Natural killer cell (primary cell): ENCODE results near the gene BCLAF1. TPM values are rescaled to one million over a fixed set of nuclear protein-coding genes. Genes with fewer than 3 reads are reported as not detected.
A peak's percentile ranks its signal among the peaks of the same experiment; 100 is the strongest.
"Not testable (repeated sequence)": the region's sequence is repeated elsewhere in the genome, so short reads cannot be mapped to it uniquely, and the experiment has no call there.

Experiments used
- ATAC-seq, 3 donors: fragments of 150-1000 bp in 2 of 3; fragments of 200-7000 bp in 1 of 3; cut with Tn5 transposase; 1 replicate in 1 of 3; 2 replicates in 2 of 3; pipeline ENCODE4 v1.10.0; 2021; ENCODE audit warnings: mild to moderate bottlenecking in 2 of 3, moderate library complexity in 2 of 3
- DNase-seq, 2 donors: peaks; one replicate each; pipeline versions ENCODE4 v3.0.0 to v3.0.0-alpha.2; 2013 to 2021; ENCODE audit warnings: mixed read lengths in 1 of 2
- H3K27ac ChIP-seq: one replicate; pipeline ENCODE4 v1.5.1; 2013; ENCODE audit warnings: mild to moderate bottlenecking, low read length
- H3K27me3 ChIP-seq: one replicate; pipeline ENCODE4 v1.6.1; 2013; ENCODE audit warnings: low read length; ENCODE audit not compliant: control insufficient read depth, insufficient read depth
- H3K36me3 ChIP-seq: one replicate; pipeline ENCODE4 v1.6.1; 2013; ENCODE audit warnings: low read length; ENCODE audit not compliant: control insufficient read depth, insufficient read depth
- H3K4me1 ChIP-seq: one replicate; pipeline ENCODE4 v1.6.1; 2013; ENCODE audit warnings: low read length; ENCODE audit not compliant: control insufficient read depth, insufficient read depth
- H3K4me3 ChIP-seq: one replicate; pipeline ENCODE4 v1.5.1; 2013; ENCODE audit warnings: low read length
- H3K9me3 ChIP-seq: one replicate; pipeline ENCODE4 v1.6.1; 2013; ENCODE audit warnings: low read length; ENCODE audit not compliant: control insufficient read depth, insufficient read depth
- H3K27ac Mint-ChIP-seq, 2 donors: one replicate each; pipeline ENCODE4 v1.8.0; 2022; ENCODE audit warnings: mild to moderate bottlenecking in 2 of 2, mixed read lengths in 2 of 2, moderate library complexity in 1 of 2
- H3K27me3 Mint-ChIP-seq, 2 donors: one replicate each; pipeline ENCODE4 v1.8.0; 2022; ENCODE audit warnings: low read depth in 2 of 2, mixed read lengths in 2 of 2
- H3K36me3 Mint-ChIP-seq: one replicate; pipeline ENCODE4 v1.8.0; 2022; ENCODE audit warnings: mixed read lengths
- H3K4me1 Mint-ChIP-seq, 2 donors: one replicate each; pipeline ENCODE4 v1.8.0; 2022; ENCODE audit warnings: mixed read lengths in 2 of 2
- H3K4me3 Mint-ChIP-seq: one replicate; pipeline ENCODE4 v1.8.0; 2022; ENCODE audit warnings: mild to moderate bottlenecking, moderate library complexity, mixed read lengths
- H3K9me3 Mint-ChIP-seq, 2 donors: one replicate each; pipeline ENCODE4 v1.8.0; 2022; ENCODE audit warnings: mixed read lengths in 2 of 2
- WGBS: methylation state at CpG from one replicate; pipeline ENCODE4 v1.1.7; 2013; ENCODE audit warnings: missing lambda C conversion rate; ENCODE audit not compliant: insufficient coverage; 5-methylcytosine and 5-hydroxymethylcytosine counted together
- intact Hi-C: fragments of 100-400 bp; cut with micrococcal nuclease; formaldehyde crosslinking; loops from one replicate; pipeline ENCODE4 v1.14.2; 2022
- total RNA-seq, 4 donors: library from RNA; stranded (reverse); fragments of 120-200 nt in 1 of 4; gene quantifications; one replicate each; pipeline versions ENCODE4 v1.2.3 to v1.2.4, GENCODE V29; 2013 to 2022
- TF ChIP-seq, protein P1 (sequence below): fragments of 200-600 bp; IDR thresholded peaks from one replicate; pipeline ENCODE4 v1.8.0; 2022; ENCODE audit warnings: antibody characterized with exemption

Gene BCLAF1
- total RNA-seq, 3 donors from 2014 or later (not counting 1 experiment from before 2014, with no cell fraction given), result 391 to 582 (median 465) TPM

DNA sequence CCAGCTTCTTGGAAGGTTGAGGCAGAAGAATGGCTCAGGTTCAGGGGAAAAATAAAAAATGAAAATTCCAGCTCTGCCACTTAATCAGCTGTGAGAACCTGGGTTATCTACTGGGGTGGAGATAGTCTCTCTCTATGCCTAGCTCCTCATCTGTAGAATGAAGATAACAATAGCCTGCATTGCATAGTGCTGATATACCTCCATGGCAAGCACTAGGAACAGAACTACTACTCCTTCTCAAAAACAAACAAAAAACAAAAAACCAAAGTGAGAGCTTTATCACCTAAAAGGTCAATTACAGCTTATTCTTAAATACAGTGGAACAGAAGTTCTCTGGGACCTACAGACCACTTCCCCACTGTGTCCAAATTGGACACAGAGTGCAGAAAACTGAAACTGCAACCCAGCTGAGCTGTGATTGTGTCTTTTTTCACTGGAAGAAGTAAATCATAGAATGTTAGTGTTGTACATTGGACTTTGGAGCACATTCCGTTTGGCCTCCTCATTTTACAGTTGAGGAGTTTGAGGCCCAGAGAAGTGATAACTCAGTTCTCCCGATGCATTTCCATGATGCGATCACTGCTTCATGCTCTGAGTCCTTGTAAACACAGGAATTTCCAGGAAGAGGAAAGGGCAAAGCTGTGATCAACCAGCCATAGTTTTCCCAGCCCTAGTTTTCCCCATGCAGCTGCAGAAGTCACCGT, 62.8 kb downstream of the BCLAF1 start:
- H3K4me3 ChIP-seq, result peak overlapping the region; percentile 2
- no peaks in the 10 kb centered on the region for H3K36me3 ChIP-seq
- intact Hi-C loops, result loop anchor here (1.0 to 10.0 kb wide), 4 partner anchors 322 to 776 kb away; no protein-coding TSS in a partner anchor
- peak overlapping the region in 1 of 2 donors; percentile 71 for H3K27ac Mint-ChIP-seq
- 96% methylated on average over 4 of the region's 4 CpGs for WGBS
- H3K27me3 ChIP-seq, result no peaks in the 10 kb centered on the region
- DNase-seq (no peak), ATAC-seq (peak in 2 of 3 donors; percentile 30 to 35)
- H3K4me1 ChIP-seq, result peaks cover 4% of the 10 kb centered on the region
- no peaks in the 10 kb centered on the region for H3K9me3 ChIP-seq
- peaks cover 10 to 11% of the 10 kb centered on the region in 2 donors for H3K4me1 Mint-ChIP-seq
- TF ChIP-seq, protein P1, sequence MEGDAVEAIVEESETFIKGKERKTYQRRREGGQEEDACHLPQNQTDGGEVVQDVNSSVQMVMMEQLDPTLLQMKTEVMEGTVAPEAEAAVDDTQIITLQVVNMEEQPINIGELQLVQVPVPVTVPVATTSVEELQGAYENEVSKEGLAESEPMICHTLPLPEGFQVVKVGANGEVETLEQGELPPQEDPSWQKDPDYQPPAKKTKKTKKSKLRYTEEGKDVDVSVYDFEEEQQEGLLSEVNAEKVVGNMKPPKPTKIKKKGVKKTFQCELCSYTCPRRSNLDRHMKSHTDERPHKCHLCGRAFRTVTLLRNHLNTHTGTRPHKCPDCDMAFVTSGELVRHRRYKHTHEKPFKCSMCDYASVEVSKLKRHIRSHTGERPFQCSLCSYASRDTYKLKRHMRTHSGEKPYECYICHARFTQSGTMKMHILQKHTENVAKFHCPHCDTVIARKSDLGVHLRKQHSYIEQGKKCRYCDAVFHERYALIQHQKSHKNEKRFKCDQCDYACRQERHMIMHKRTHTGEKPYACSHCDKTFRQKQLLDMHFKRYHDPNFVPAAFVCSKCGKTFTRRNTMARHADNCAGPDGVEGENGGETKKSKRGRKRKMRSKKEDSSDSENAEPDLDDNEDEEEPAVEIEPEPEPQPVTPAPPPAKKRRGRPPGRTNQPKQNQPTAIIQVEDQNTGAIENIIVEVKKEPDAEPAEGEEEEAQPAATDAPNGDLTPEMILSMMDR, result no peak
- H3K27me3 Mint-ChIP-seq, result peaks cover 0 to 5% of the 10 kb centered on the region in 2 donors
- no peaks in the 10 kb centered on the region for H3K36me3 Mint-ChIP-seq
- H3K27ac ChIP-seq, result no peak overlapping the region
- H3K9me3 Mint-ChIP-seq, result no peaks in the 10 kb centered on the region
- peak overlapping the region; percentile 79 for H3K4me3 Mint-ChIP-seq

DNA sequence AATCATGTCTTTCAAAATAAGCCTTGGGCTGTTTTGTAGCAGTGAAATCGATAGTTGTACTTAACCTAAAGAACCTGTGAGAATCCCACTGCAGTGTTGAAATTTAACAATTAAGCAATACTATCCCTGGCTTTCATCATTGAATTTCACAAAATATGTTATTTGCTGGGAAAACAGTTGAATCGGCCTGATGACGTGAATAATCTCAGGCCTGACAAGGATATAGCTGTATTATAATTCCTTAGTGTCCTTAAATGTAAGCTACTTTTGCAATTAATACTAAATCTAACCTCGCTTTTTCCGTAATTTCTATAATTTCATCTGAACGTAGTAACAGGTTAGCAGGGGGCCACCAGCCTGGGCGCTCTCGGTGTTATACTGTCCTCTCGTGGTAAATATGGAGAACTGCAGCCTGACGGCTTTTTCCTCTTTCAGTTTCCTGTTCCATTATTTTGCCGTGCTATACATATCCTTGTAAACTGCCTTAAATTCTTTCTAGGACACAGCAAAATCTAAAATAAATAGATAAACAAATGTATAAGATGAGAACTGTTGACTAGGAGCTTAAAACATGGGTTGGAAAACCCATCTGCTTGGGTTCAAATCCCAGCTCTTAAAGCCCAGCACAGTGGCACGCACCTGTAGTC, 63.5 kb downstream of the BCLAF1 start:
- 16% methylated on average over 8 of the region's 12 CpGs for WGBS
- peak; percentile 94 to 98 (median 96) for ATAC-seq
- Mint-ChIP-seq H3K9me3 (no peaks in the 10 kb centered on the region), H3K27me3 (peaks cover 0 to 5% of the 10 kb centered on the region in 2 donors), H3K4me3 (peak overlapping the region; percentile 79), H3K36me3 (no peaks in the 10 kb centered on the region), H3K4me1 (peaks cover 10 to 11% of the 10 kb centered on the region in 2 donors), H3K27ac (peak overlapping the region in 1 of 2 donors; percentile 71)
- DNase-seq, result peak; percentile 43 to 79
- TF ChIP-seq, protein P1, result peak; percentile 100
- no peaks in the 10 kb centered on the region for H3K27me3 ChIP-seq
- H3K4me3 ChIP-seq, result peak overlapping the region; percentile 2
- H3K4me1 ChIP-seq, result peaks cover 4% of the 10 kb centered on the region
- no peaks in the 10 kb centered on the region for H3K9me3 ChIP-seq
- no peaks in the 10 kb centered on the region for H3K36me3 ChIP-seq
- H3K27ac ChIP-seq, result no peak overlapping the region
- intact Hi-C loops, result loop anchor here (1.0 to 10.0 kb wide), 4 partner anchors 321 to 775 kb away; no protein-coding TSS in a partner anchor

DNA sequence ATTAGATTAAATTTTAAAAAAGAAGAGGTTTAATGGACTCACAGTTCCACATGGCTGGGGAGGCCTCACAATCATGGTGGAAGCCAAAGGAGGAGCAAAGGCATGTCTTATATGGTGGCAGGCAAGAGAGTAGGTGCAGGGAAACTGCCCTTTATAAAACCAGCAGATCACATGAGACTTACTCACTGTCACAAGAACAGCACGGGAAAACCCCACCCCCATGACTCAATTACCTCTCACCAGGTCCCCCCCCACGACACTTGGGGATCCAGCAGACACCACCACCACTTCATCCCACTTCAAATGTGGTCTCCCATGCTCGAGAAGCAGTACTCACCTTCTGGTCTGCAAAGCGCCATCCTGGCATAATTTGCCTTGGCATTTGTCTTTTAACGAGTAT, 64.2 kb downstream of the BCLAF1 start:
- Histone ChIP-seq H3K27me3 (no peaks in the 10 kb centered on the region), H3K36me3 (no peaks in the 10 kb centered on the region), H3K4me1 (peaks cover 4% of the 10 kb centered on the region), H3K9me3 (no peaks in the 10 kb centered on the region), H3K4me3 (no peak overlapping the region), H3K27ac (no peak overlapping the region)
- ATAC-seq (no peak), DNase-seq (peak in 1 of 2 donors; percentile 25)
- Mint-ChIP-seq H3K27me3 (peaks cover 0 to 5% of the 10 kb centered on the region in 2 donors), H3K9me3 (no peaks in the 10 kb centered on the region), H3K4me3 (no peak overlapping the region), H3K36me3 (no peaks in the 10 kb centered on the region), H3K27ac (no peak overlapping the region), H3K4me1 (peaks cover 10 to 11% of the 10 kb centered on the region in 2 donors)
- 63% methylated on average over 5 of the region's 5 CpGs for WGBS
- TF ChIP-seq, protein P1, result no peak
- intact Hi-C loops, result loop anchor here (10.0 kb wide), 1 partner anchor 321 kb away; no protein-coding TSS in a partner anchor

DNA sequence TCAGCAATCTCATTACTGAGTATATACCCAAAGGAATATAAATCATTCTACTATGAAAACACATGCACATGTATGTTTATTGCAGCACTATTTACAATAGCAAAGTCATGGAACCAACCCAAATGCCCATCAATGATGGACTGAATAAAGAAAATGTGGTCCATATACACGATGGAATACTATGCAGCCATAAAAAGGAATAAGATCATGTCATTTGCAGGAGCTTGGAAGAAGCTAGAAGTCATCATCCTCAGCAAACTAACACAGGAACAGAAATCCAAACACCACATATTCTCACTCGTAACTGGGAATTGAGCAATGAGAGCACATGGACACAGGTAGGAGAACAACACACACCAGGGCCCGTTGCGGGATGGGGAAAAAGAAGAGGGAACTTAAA, 64.7 kb downstream of the BCLAF1 start:
- H3K4me3 Mint-ChIP-seq, ATAC-seq, H3K27me3 ChIP-seq, H3K4me3 ChIP-seq, H3K27me3 Mint-ChIP-seq, H3K36me3 ChIP-seq, H3K9me3 ChIP-seq, DNase-seq, H3K36me3 Mint-ChIP-seq, H3K9me3 Mint-ChIP-seq, H3K4me1 ChIP-seq, H3K27ac ChIP-seq, H3K27ac Mint-ChIP-seq: not testable (repeated sequence)
- H3K4me1 Mint-ChIP-seq, result peaks cover 10 to 11% of the 10 kb centered on the region in 2 donors
- intact Hi-C loops, result loop anchor here (10.0 kb wide), 1 partner anchor 320 kb away; no protein-coding TSS in a partner anchor
- 97% methylated on average over 3 of the region's 4 CpGs for WGBS
